Right lobe of liver (tissue), 6 donors: Measurements from ENCODE around the gene NOS1. TPM values are rescaled to one million over a fixed set of nuclear protein-coding genes. Genes with fewer than 3 reads are reported as not detected.
A peak's percentile ranks its signal among the peaks of the same experiment; 100 is the strongest.
"Not testable (repeated sequence)": the region's sequence is repeated elsewhere in the genome, so short reads cannot be mapped to it uniquely, and the experiment has no call there.

Source experiments
- ATAC-seq, 4 donors: fragments of 200-7000 bp; cut with Tn5 transposase; one replicate each; pipeline ENCODE4 v1.9.1; 2020; ENCODE audit warnings: mild to moderate bottlenecking in 4 of 4, moderate library complexity in 4 of 4
- DNase-seq, 3 donors: peaks; one replicate each; pipeline ENCODE4 v3.0.0-alpha.2; 2020
- H3K27ac ChIP-seq, 3 donors: fragments of 200-600 bp; one replicate each; pipeline ENCODE4 v1.8.0; 2022
- H3K27me3 ChIP-seq, 2 donors: fragments of 200-600 bp; one replicate each; pipeline ENCODE4 v1.8.0; 2022
- H3K36me3 ChIP-seq, 4 donors: fragments of 200-600 bp; sonication (generic) in 1 of 4; one replicate each; pipeline versions ENCODE4 v1.5.1 to v1.8.0; 2017 to 2022; ENCODE audit warnings: control low read depth in 1 of 4
- H3K4me1 ChIP-seq, 4 donors: fragments of 200-600 bp; sonication (generic) in 1 of 4; one replicate each; pipeline versions ENCODE4 v1.5.1 to v1.8.0; 2017 to 2022; ENCODE audit warnings: control low read depth in 1 of 4
- H3K4me3 ChIP-seq, 3 donors: fragments of 200-600 bp; one replicate each; pipeline ENCODE4 v1.8.0; 2022
- H3K9me3 ChIP-seq, 4 donors: fragments of 200-600 bp; sonication (generic) in 1 of 4; one replicate each; pipeline versions ENCODE4 v1.5.1 to v1.8.0; 2017 to 2022; ENCODE audit warnings: control low read depth in 1 of 4
- CTCF ChIP-seq, 4 donors: fragments of 200-600 bp in 3 of 4; fragments of 450-650 bp in 1 of 4; IDR thresholded peaks; one replicate each; pipeline versions ENCODE4 v1.5.1 to v1.8.0; 2016 to 2022; ENCODE audit warnings: antibody characterized with exemption in 4 of 4, mild to moderate bottlenecking in 2 of 4
- POLR2A ChIP-seq: fragments of 450-650 bp; IDR thresholded peaks from one replicate; pipeline ENCODE4 v1.6.1; 2017; ENCODE audit warnings: antibody characterized with exemption, mild to moderate bottlenecking
- WGBS: methylation state at CpG from one replicate; pipeline ENCODE4 v1.1.6; 2018; ENCODE audit warnings: low coverage, low lambda C conversion rate; ENCODE audit not compliant: insufficient coverage; ENCODE audit errors: missing lambda C conversion rate; 5-methylcytosine and 5-hydroxymethylcytosine counted together
- intact Hi-C, 2 donors: fragments of 100-400 bp; cut with DNase I; formaldehyde crosslinking; loops; one replicate each; pipeline versions ENCODE4 v1.11.2 to v1.14.1; 2022
- total RNA-seq, 6 experiments: library from RNA; depleted of rRNA in 2 of 6; stranded (reverse); fragments of >200 nt in 2 of 6; fragmentation: NEBNext Ultra II Directional in 3 of 6; extraction: Animal tissue kit (Norgen Biotek cat#: 25700) in 3 of 6; gene quantifications; one replicate each; pipeline versions ENCODE4 v1.1.0 to v1.2.4, GENCODE V29; 2016 to 2023
- donor health status: DM: no; HTN: yes; CAD: no.
- donor health status: DM: no; HTN: no; CAD: no.
- donor health status: DM: no; HTN: no; CAD: no.
- donor health status: DM: no; HTN: yes; CAD: no.
- donor health status: DM: no; HTN: yes; CAD: no.

Gene NOS1
- total RNA-seq, 6 experiments from 2014 or later = under 0.01 to 0.12 (median 0.05) TPM

- TF ChIP-seq CTCF (IDR thresholded peaks at IDR 0.05) = no peak
- no peak for TF ChIP-seq POLR2A
- Histone ChIP-seq H3K36me3 (no peaks in the 10 kb centered on the region), H3K4me3 (no peak overlapping the region), H3K27me3 (no peaks in the 10 kb centered on the region), H3K9me3 (no peaks in the 10 kb centered on the region), H3K27ac (no peak overlapping the region), H3K4me1 (peaks cover 0 to 14% (median 4%) of the 10 kb centered on the region in 4 donors)
- 59% methylated on average over 4 of the region's 4 CpGs for WGBS
- intact Hi-C loops = no loop called here
- ATAC-seq = no peak
- no peak for DNase-seq
Measured at GRCh38 chr12:117404203-117404853, 42.9 kb upstream of the NOS1 start.

GRCh38 chr12:117403586-117404139 lies 42.2 kb upstream of the NOS1 start:
- no peak overlapping the region for H3K27ac ChIP-seq
- no peak for ATAC-seq
- H3K4me3 ChIP-seq = no peak overlapping the region
- intact Hi-C loops = no loop called here
- H3K9me3 ChIP-seq = no peaks in the 10 kb centered on the region
- no peaks in the 10 kb centered on the region for H3K27me3 ChIP-seq
- H3K36me3 ChIP-seq = no peaks in the 10 kb centered on the region
- TF ChIP-seq POLR2A (no peak), CTCF (IDR thresholded peaks at IDR 0.05) (no peak)
- DNase-seq = no peak
- no CpG with 5 or more reads among the region's 3 CpGs for WGBS
- peaks cover 0 to 14% (median 4%) of the 10 kb centered on the region in 4 donors for H3K4me1 ChIP-seq

- WGBS = 54% methylated on average over 2 of the region's 4 CpGs
- peak in 2 of 4 donors; percentile 4 to 29 for TF ChIP-seq CTCF (IDR thresholded peaks at IDR 0.05)
- no peak for TF ChIP-seq POLR2A
- Histone ChIP-seq H3K9me3 (no peaks in the 10 kb centered on the region), H3K27ac (no peak overlapping the region), H3K27me3 (no peaks in the 10 kb centered on the region), H3K4me3 (no peak overlapping the region), H3K4me1 (peaks cover 0 to 7% (median 0%) of the 10 kb centered on the region in 4 donors), H3K36me3 (no peaks in the 10 kb centered on the region)
- peak in 3 of 4 donors; percentile 38 to 78 (median 58) for ATAC-seq
- no peak for DNase-seq
- intact Hi-C loops = no loop called here
Measured at GRCh38 chr12:117402363-117402762, 40.9 kb upstream of the NOS1 start.

GRCh38 chr12:117400912-117401311 lies 39.5 kb upstream of the NOS1 start:
- intact Hi-C loops = no loop called here
- no peaks in the 10 kb centered on the region for H3K27me3 ChIP-seq
- peaks cover 0 to 7% (median 0%) of the 10 kb centered on the region in 4 donors for H3K4me1 ChIP-seq
- no peaks in the 10 kb centered on the region for H3K9me3 ChIP-seq
- ATAC-seq (peak in 3 of 4 donors; percentile 45 to 94 (median 82)), DNase-seq (no peak)
- TF ChIP-seq CTCF (IDR thresholded peaks at IDR 0.05) = no peak
- no peak for TF ChIP-seq POLR2A
- H3K4me3 ChIP-seq = no peak overlapping the region
- no peaks in the 10 kb centered on the region for H3K36me3 ChIP-seq
- 20% methylated on average over 1 of the region's 2 CpGs for WGBS
- peak overlapping the region in 1 of 3 donors; percentile 22 for H3K27ac ChIP-seq

- intact Hi-C loops, H3K36me3 ChIP-seq, H3K27me3 ChIP-seq, ATAC-seq, H3K4me1 ChIP-seq, DNase-seq, H3K9me3 ChIP-seq, H3K27ac ChIP-seq, H3K4me3 ChIP-seq: not testable (repeated sequence)
Measured at GRCh38 chr12:117398482-117398881, 37.1 kb upstream of the NOS1 start.
